Endothelial cell of umbilical vein (primary cell): ENCODE data around the gene SUSD5. TPM values are rescaled to one million over a fixed set of nuclear protein-coding genes. Genes with fewer than 3 reads are reported as not detected.

Source experiments
- BruUV-seq: library from RNA; stranded (reverse); fragments of 400-500 nt; replicated peaks from 2 replicates; lab custom pipeline; 2021; lab: Mats Ljungman, UMichigan
- CTCF ChIA-PET: fragments of 300-600, 350-600 bp; sonication (Branson Sonifier 250); formaldehyde crosslinking; loops from one replicate; lab custom pipeline; 2021; ENCODE audit warnings: antibody characterized with exemption, inconsistent platforms; lab: Charles Lee
- POLR2A ChIA-PET: fragments of 300-600, 350-600 bp; sonication (Branson Sonifier 250); formaldehyde crosslinking; loops from one replicate; lab custom pipeline; 2021; ENCODE audit warnings: antibody characterized with exemption, inconsistent platforms; lab: Charles Lee
- DNase-seq: peaks from one replicate; pipeline ENCODE4 v3.0.0-alpha.2; 2011; ENCODE audit warnings: low read depth, low spot score
- FAIRE-seq: peaks from 2 replicates; lab custom pipeline; 2011; peaks lifted over from hg19 to GRCh38; lab: Jason Lieb, UNC
- H2AFZ ChIP-seq: 2 replicates; pipeline ENCODE4 v1.6.0; 2012; ENCODE audit warnings: low read depth, low read length, control low read depth, inconsistent platforms
- H3K27ac ChIP-seq: 2 replicates; pipeline ENCODE4 v1.5.1; 2011; ENCODE audit warnings: low read depth, mild to moderate bottlenecking, control low read depth, low read length, moderate library complexity; ENCODE audit not compliant: insufficient read depth
- H3K27me3 ChIP-seq, 2 experiments: 2 replicates each; pipeline versions ENCODE4 v1.6.0 to v1.6.1; 2011; ENCODE audit warnings: low read length in 2 of 2, mixed read lengths in 1 of 2; ENCODE audit not compliant: control insufficient read depth in 2 of 2, insufficient read depth in 2 of 2
- H3K36me3 ChIP-seq, 2 experiments: 2 replicates in 1 of 2; 3 replicates in 1 of 2; pipeline ENCODE4 v1.5.1; 2011; ENCODE audit warnings: low read length in 2 of 2, mild to moderate bottlenecking in 1 of 2, moderate library complexity in 1 of 2; ENCODE audit not compliant: control insufficient read depth in 2 of 2, insufficient read depth in 2 of 2; ENCODE audit errors: extremely low read depth in 1 of 2
- H3K4me1 ChIP-seq: 3 replicates; pipeline ENCODE4 v1.5.1; 2011; ENCODE audit warnings: mild to moderate bottlenecking, low read length; ENCODE audit not compliant: control insufficient read depth, insufficient read depth; ENCODE audit errors: extremely low read depth
- H3K4me2 ChIP-seq: 2 replicates; pipeline ENCODE4 v1.6.1; 2011; ENCODE audit warnings: low read length, control low read depth, mixed read lengths; ENCODE audit not compliant: insufficient read depth
- H3K4me3 ChIP-seq, 3 experiments: fragments of 200-600 bp in 1 of 3; sonication (generic), shearing (Covaris generic) in 1 of 3; replicated peaks in 1 of 3; 2 replicates each; pipeline ENCODE4 v1.5.1; 2011 to 2016; ENCODE audit warnings: control low read depth in 3 of 3, low read length in 3 of 3, mild to moderate bottlenecking in 2 of 3, inconsistent platforms in 1 of 3, low read depth in 1 of 3, moderate library complexity in 1 of 3; ENCODE audit not compliant: insufficient read depth in 1 of 3
- H3K79me2 ChIP-seq: 2 replicates; pipeline ENCODE4 v1.6.0; 2012; ENCODE audit warnings: low read length, inconsistent platforms; ENCODE audit not compliant: control insufficient read depth, insufficient read depth
- H3K9ac ChIP-seq: replicated peaks from 2 replicates; pipeline ENCODE3; 2011; ENCODE audit warnings: low read length, control low read depth; ENCODE audit not compliant: insufficient read depth; ENCODE audit errors: extremely low read depth
- H3K9me1 ChIP-seq: replicated peaks from 3 replicates; pipeline ENCODE4 v1.6.0; 2011; ENCODE audit warnings: mild to moderate bottlenecking, low read length; ENCODE audit not compliant: control insufficient read depth, insufficient read depth; ENCODE audit errors: extremely low read depth
- H3K9me3 ChIP-seq: replicated peaks from 2 replicates; pipeline ENCODE4 v1.5.1; 2012; ENCODE audit warnings: low read length, inconsistent platforms; ENCODE audit not compliant: control insufficient read depth, insufficient read depth
- H4K20me1 ChIP-seq: replicated peaks from 2 replicates; pipeline ENCODE3; 2011; ENCODE audit warnings: mild to moderate bottlenecking, low read length; ENCODE audit not compliant: control insufficient read depth, insufficient read depth; ENCODE audit errors: extremely low read depth
- JUN ChIP-seq: IDR thresholded peaks from 2 replicates; pipeline ENCODE4 v1.6.1; 2011; ENCODE audit warnings: borderline replicate concordance, low read depth; ENCODE audit not compliant: insufficient read length, insufficient read depth
- POLR2A ChIP-seq: IDR thresholded peaks from 2 replicates; pipeline ENCODE4 v1.6.1; 2012; ENCODE audit warnings: low read depth, mild to moderate bottlenecking, control low read depth, low read length
- POLR2AphosphoS5 ChIP-seq: IDR thresholded peaks from 2 replicates; pipeline ENCODE4 v1.6.1; 2012; ENCODE audit warnings: low read depth, mild to moderate bottlenecking, control low read depth, low read length, moderate library complexity; ENCODE audit not compliant: insufficient read depth
- dilution Hi-C: fragments of 300-500 bp; cut with MboI; formaldehyde crosslinking; loops from one replicate; pipeline ENCODE4 v1.15.0; 2019; ENCODE audit warnings: low sequenced_read_pairs; ENCODE audit not compliant: extremely low pct_ligation_motif_present
- intact Hi-C: fragments of 100-400 bp; cut with micrococcal nuclease; formaldehyde crosslinking; loops from one replicate; pipeline ENCODE4 v1.10.0; 2022
- polyA plus RNA-seq, 4 experiments: library from polyadenylated mRNA; depleted of rRNA in 3 of 4; stranded (reverse) in 3 of 4; unstranded in 1 of 4; fragments of >200 nt; gene quantifications; 2 replicates each; pipeline versions ENCODE4 v1.2.1 to v1.2.3, GENCODE V29; 2011 to 2012; ENCODE audit warnings: missing spikeins in 1 of 4
- total RNA-seq: library from RNA; stranded (reverse); gene quantifications from 2 replicates; pipeline ENCODE4 v1.2.3, GENCODE V29; 2021
- TF ChIP-seq, protein P1 (sequence below), 2 donors: IDR thresholded peaks; 1 replicate in 1 of 2; 2 replicates in 1 of 2; pipeline ENCODE4 v1.5.1; 2011; ENCODE audit warnings: low read length in 2 of 2, mild to moderate bottlenecking in 2 of 2, moderate library complexity in 2 of 2, control low read depth in 1 of 2, inconsistent platforms in 1 of 2, low read depth in 1 of 2; ENCODE audit not compliant: insufficient read depth in 1 of 2; ENCODE audit errors: extremely low read depth in 1 of 2

SUSD5 gene
- total and polyA plus RNA-seq, 2 donors (not counting 3 experiments of a cell fraction or from before 2014, with no cell fraction given) = 7.7 to 18.8 TPM

DNA sequence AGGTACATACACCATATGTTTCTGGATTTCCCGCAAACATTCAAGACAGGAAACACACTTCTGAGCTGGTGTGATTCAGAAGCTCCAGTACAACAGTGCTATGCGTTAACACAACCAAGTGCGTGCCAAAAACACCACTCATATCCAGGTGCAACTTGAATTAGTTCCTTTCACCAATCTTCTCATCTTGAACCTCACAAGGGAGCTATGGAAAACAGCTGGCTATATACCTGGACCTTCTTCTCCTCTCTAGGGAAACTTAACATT is 31.3 kb downstream of the SUSD5 start:
- TF ChIP-seq POLR2A = peak; percentile 56
- TF ChIP-seq, protein P1, sequence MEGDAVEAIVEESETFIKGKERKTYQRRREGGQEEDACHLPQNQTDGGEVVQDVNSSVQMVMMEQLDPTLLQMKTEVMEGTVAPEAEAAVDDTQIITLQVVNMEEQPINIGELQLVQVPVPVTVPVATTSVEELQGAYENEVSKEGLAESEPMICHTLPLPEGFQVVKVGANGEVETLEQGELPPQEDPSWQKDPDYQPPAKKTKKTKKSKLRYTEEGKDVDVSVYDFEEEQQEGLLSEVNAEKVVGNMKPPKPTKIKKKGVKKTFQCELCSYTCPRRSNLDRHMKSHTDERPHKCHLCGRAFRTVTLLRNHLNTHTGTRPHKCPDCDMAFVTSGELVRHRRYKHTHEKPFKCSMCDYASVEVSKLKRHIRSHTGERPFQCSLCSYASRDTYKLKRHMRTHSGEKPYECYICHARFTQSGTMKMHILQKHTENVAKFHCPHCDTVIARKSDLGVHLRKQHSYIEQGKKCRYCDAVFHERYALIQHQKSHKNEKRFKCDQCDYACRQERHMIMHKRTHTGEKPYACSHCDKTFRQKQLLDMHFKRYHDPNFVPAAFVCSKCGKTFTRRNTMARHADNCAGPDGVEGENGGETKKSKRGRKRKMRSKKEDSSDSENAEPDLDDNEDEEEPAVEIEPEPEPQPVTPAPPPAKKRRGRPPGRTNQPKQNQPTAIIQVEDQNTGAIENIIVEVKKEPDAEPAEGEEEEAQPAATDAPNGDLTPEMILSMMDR (IDR thresholded peaks at IDR 0.05; ENCODE audit: extremely low read depth in 1 of 2, insufficient read depth in 1 of 2, low read depth in 1 of 2, low read length in 2 of 2) = no peak
- peak; percentile 48 for TF ChIP-seq JUN
- peak; percentile 81 for TF ChIP-seq POLR2AphosphoS5
- H4K20me1 ChIP-seq = no peaks in the 10 kb centered on the region
- H3K27me3 ChIP-seq = no peaks in the 10 kb centered on the region
- no peaks in the 10 kb centered on the region for H3K36me3 ChIP-seq
- no peaks in the 10 kb centered on the region for H3K9me1 ChIP-seq
- ChIA-PET CTCF (interaction anchor here (0.7 to 1.5 kb wide), 6 partner anchors 8 to 185 kb away, joined by 3 to 11 read pairs (median 4); no protein-coding TSS in a partner anchor), POLR2A (interaction anchor here (0.6 to 1.1 kb wide), 3 partner anchors 30 to 771 kb away, joined by 3 to 4 read pairs (median 3); no protein-coding TSS in a partner anchor)
- dilution Hi-C loops = no loop called here
- peak overlapping the region; percentile 28 for H2AFZ ChIP-seq
- no peak for DNase-seq
- H3K79me2 ChIP-seq = no peaks in the 10 kb centered on the region
- H3K4me1 ChIP-seq = peaks cover 11% of the 10 kb centered on the region
- H3K27ac ChIP-seq = peak overlapping the region; percentile 92
- BruUV-seq = no TSS peak
- H3K9ac ChIP-seq = peak overlapping the region; percentile 38
- H3K4me3 ChIP-seq = no peak overlapping the region
- no peaks in the 10 kb centered on the region for H3K9me3 ChIP-seq
- H3K4me2 ChIP-seq = peak overlapping the region; percentile 82
- intact Hi-C loops = loop anchor here (1.0 kb wide), 2 partner anchors 24 to 131 kb away; no protein-coding TSS in a partner anchor
- no peak for FAIRE-seq
